Measurements from ENCODE around the gene RCBTB1. TPM values are rescaled to one million over a fixed set of nuclear protein-coding genes. Genes with fewer than 3 reads are reported as not detected.

The RCBTB1 gene
- total RNA-seq, 1 experiment from 2014 or later = 26.1 TPM

GRCh38 chr13:49625392-49626079 lies 40.2 kb upstream of the RCBTB1 start:
- Histone ChIP-seq H2BK20ac (ENCODE audit: low read depth, low read length, poor library complexity, severe bottlenecking) (no peak overlapping the region), H3K27ac (ENCODE audit: insufficient read length, low read depth, low read length) (no peak overlapping the region), H3K18ac (ENCODE audit: insufficient read length, low read depth, low read length) (no peak overlapping the region), H3K4ac (ENCODE audit: low read depth, low read length) (no peak overlapping the region), H2BK12ac (ENCODE audit: insufficient read length, low read depth, low read length) (no peak overlapping the region), H2AK5ac (ENCODE audit: insufficient read length, low read length) (no peak overlapping the region), H3K14ac (ENCODE audit: insufficient read depth, low read length) (no peak overlapping the region), H2BK15ac (ENCODE audit: low read depth, low read length) (no peak overlapping the region), H4K91ac (ENCODE audit: insufficient read length, low read depth, low read length) (no peak overlapping the region), H3K9me3 (ENCODE audit: control insufficient read depth, low read depth, low read length) (no peaks in the 10 kb centered on the region), H2BK120ac (ENCODE audit: low read depth, low read length, poor library complexity, severe bottlenecking) (no peak overlapping the region), H3K23me2 (ENCODE audit: insufficient read length, low read depth, low read length, poor library complexity, severe bottlenecking) (no peaks in the 10 kb centered on the region), H3K9ac (ENCODE audit: extremely low read depth, insufficient read length, low read length) (no peak overlapping the region), H3T11ph (ENCODE audit: low read length) (no peak overlapping the region), H2BK5ac (ENCODE audit: insufficient read length, low read length) (no peak overlapping the region), H3K79me1 (ENCODE audit: insufficient read depth, low read depth, low read length, poor library complexity, severe bottlenecking) (no peaks in the 10 kb centered on the region), H4K8ac (replicated peaks; ENCODE audit: insufficient read length, low read depth, low read length) (no peak overlapping the region), H3K4me1 (ENCODE audit: insufficient read depth, low read length) (no peaks in the 10 kb centered on the region), H3K27me3 (ENCODE audit: insufficient read depth, low read length) (no peaks in the 10 kb centered on the region), H4K20me1 (ENCODE audit: control insufficient read depth, insufficient read depth, insufficient read length) (no peaks in the 10 kb centered on the region), H3K4me2 (ENCODE audit: insufficient read depth, insufficient read length, low read length) (no peak overlapping the region), H3K56ac (ENCODE audit: insufficient read length, low read depth, low read length) (no peak overlapping the region), H3K23ac (ENCODE audit: insufficient read length, low read depth, low read length) (no peak overlapping the region), H4K5ac (ENCODE audit: insufficient read length, low read depth, low read length) (no peak overlapping the region), H3K79me2 (ENCODE audit: insufficient read depth, low read length) (no peaks in the 10 kb centered on the region), H2AFZ (ENCODE audit: low read length) (no peak overlapping the region)
- no peaks in the 10 kb centered on the region for H3K36me3 Mint-ChIP-seq (ENCODE audit: insufficient read depth in 1 of 3, low read depth in 3 of 3)
- H3K27me3 Mint-ChIP-seq (ENCODE audit: low read depth) = peaks cover 2% of the 10 kb centered on the region
- no peaks in the 10 kb centered on the region for H3K9me3 Mint-ChIP-seq
- no peak for DNase-seq
- peaks cover 3 to 20% of the 10 kb centered on the region in 2 experiments for H3K4me1 Mint-ChIP-seq
- TF ChIP-seq, protein P1, sequence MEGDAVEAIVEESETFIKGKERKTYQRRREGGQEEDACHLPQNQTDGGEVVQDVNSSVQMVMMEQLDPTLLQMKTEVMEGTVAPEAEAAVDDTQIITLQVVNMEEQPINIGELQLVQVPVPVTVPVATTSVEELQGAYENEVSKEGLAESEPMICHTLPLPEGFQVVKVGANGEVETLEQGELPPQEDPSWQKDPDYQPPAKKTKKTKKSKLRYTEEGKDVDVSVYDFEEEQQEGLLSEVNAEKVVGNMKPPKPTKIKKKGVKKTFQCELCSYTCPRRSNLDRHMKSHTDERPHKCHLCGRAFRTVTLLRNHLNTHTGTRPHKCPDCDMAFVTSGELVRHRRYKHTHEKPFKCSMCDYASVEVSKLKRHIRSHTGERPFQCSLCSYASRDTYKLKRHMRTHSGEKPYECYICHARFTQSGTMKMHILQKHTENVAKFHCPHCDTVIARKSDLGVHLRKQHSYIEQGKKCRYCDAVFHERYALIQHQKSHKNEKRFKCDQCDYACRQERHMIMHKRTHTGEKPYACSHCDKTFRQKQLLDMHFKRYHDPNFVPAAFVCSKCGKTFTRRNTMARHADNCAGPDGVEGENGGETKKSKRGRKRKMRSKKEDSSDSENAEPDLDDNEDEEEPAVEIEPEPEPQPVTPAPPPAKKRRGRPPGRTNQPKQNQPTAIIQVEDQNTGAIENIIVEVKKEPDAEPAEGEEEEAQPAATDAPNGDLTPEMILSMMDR (conservative IDR thresholded peaks at IDR 0.05) = no peak
- no peak overlapping the region for H3K27ac Mint-ChIP-seq
- H3K4me3 Mint-ChIP-seq = no peak overlapping the region
- no CpG with 5 or more reads among the region's 12 CpGs for WGBS (ENCODE audit: extremely low coverage, insufficient read length, low lambda C conversion rate)

Measured in H9 (cell line).